GM18498 (cell line): ENCODE measurements around the gene LIPJ.
A peak's percentile ranks its signal among the peaks of the same experiment; 100 is the strongest.

Source experiments
- ATAC-seq: cut with Tn5 transposase; IDR thresholded peaks from one replicate; pipeline ENCODE4 v1.9.1; 2021; ENCODE audit warnings: mild to moderate bottlenecking, moderate library complexity; ENCODE audit not compliant: unreplicated experiment

The LIPJ gene

GRCh38 chr10:88586462-88586861 is at the start of gene LIPJ:
TSS of gene LIPJ (plus strand) at chr10:88586762. CDS start at chr10:88590688, 3,926 bp downstream.
- ATAC-seq = no peak

- ATAC-seq = no peak
Measured at GRCh38 chr10:88537322-88537721, 49.2 kb upstream of the LIPJ start.

GRCh38 chr10:88538048-88538447 is 48.5 kb upstream of the LIPJ start:
- ATAC-seq = no peak

GRCh38 chr10:88540351-88540750 is 46.2 kb upstream of the LIPJ start:
- ATAC-seq = no peak

GRCh38 chr10:88541116-88541626 is 45.4 kb upstream of the LIPJ start:
- no peak for ATAC-seq

- ATAC-seq = no peak
Measured at GRCh38 chr10:88542522-88542921, 44.0 kb upstream of the LIPJ start.

GRCh38 chr10:88544140-88544870 is 42.3 kb upstream of the LIPJ start:
- no peak for ATAC-seq

- ATAC-seq = no peak
Measured at GRCh38 chr10:88545359-88545758, 41.2 kb upstream of the LIPJ start.

- ATAC-seq = no peak
Measured at GRCh38 chr10:88546497-88546896, 40.1 kb upstream of the LIPJ start.

GRCh38 chr10:88551246-88551645 is 35.3 kb upstream of the LIPJ start:
- ATAC-seq = no peak

- ATAC-seq = peak; percentile 86
Measured at GRCh38 chr10:88553116-88553752, 33.3 kb upstream of the LIPJ start.

- ATAC-seq = no peak
Measured at GRCh38 chr10:88555190-88555908, 31.2 kb upstream of the LIPJ start.

GRCh38 chr10:88557256-88557655 is 29.3 kb upstream of the LIPJ start:
- no peak for ATAC-seq

GRCh38 chr10:88557658-88558057 is 28.9 kb upstream of the LIPJ start:
- ATAC-seq = no peak

- ATAC-seq = no peak
Measured at GRCh38 chr10:88562152-88562551, 24.4 kb upstream of the LIPJ start.

GRCh38 chr10:88565072-88565471 is 21.5 kb upstream of the LIPJ start:
- peak; percentile 47 for ATAC-seq

- ATAC-seq = no peak
Measured at GRCh38 chr10:88582411-88582805, 4.2 kb upstream of the LIPJ start.

GRCh38 chr10:88582806-88583583 is 3.6 kb upstream of the LIPJ start, which contains the start of gene RNLS:
TSS of gene RNLS (minus strand) at chr10:88583318.
- ATAC-seq = peak; percentile 86

GRCh38 chr10:88583584-88583957 is 3.0 kb upstream of the LIPJ start:
- ATAC-seq = no peak

GRCh38 chr10:88592381-88592780 is 5.8 kb downstream of the LIPJ start:
- ATAC-seq = no peak

GRCh38 chr10:88592906-88593305 is 6.3 kb downstream of the LIPJ start:
- no peak for ATAC-seq
